HepG2 (cell line): ENCODE results near the gene TMEM81. TPM values are rescaled to one million over a fixed set of nuclear protein-coding genes. Genes with fewer than 3 reads are reported as not detected.

Experiments
- ATAC-seq: fragments of 200-7000 bp; cut with Tn5 transposase; 3 replicates; pipeline ENCODE4 v1.9.1; 2020; ENCODE audit warnings: mild to moderate bottlenecking, moderate library complexity
- BruUV-seq: library from RNA; stranded (reverse); fragments of 400-500 nt; replicated peaks from 2 replicates; lab custom pipeline; 2021; lab: Mats Ljungman, UMichigan
- CTCF ChIA-PET: fragments of 300-600 bp; formaldehyde crosslinking; extraction: SDS; loops from one replicate; lab custom pipeline; 2021; ENCODE audit warnings: low total read pairs, inconsistent platforms, low intra/inter-chr PET ratio; lab: Yijun Ruan, JAX
- POLR2A ChIA-PET: fragments of 350-600 bp; sonication (Branson Sonifier 250); formaldehyde crosslinking; loops from one replicate; lab custom pipeline; 2020; ENCODE audit warnings: antibody characterized with exemption, inconsistent platforms; lab: Yijun Ruan, JAX
- DNase-seq: peaks from one replicate; pipeline ENCODE4 v3.0.0-alpha.2; 2015; ENCODE audit warnings: low spot score
- FAIRE-seq: peaks from 3 replicates; lab custom pipeline; 2011; peaks lifted over from hg19 to GRCh38; lab: Jason Lieb, UNC
- H2AFZ ChIP-seq: one replicate; pipeline ENCODE4 v1.6.1; 2011; ENCODE audit warnings: low read length, inconsistent platforms
- H3K27ac ChIP-seq: fragments of 300-600 bp; 3 replicates; pipeline ENCODE4 v1.8.0; 2011; ENCODE audit warnings: mixed run types, mild to moderate bottlenecking, mixed read lengths, low read length, inconsistent platforms; ENCODE audit not compliant: insufficient read depth; ENCODE audit errors: extremely low read length
- H3K27me3 ChIP-seq, 2 experiments: fragments of 200-600 bp in 1 of 2; 2 replicates in 1 of 2; 3 replicates in 1 of 2; pipeline versions ENCODE4 v1.6.0 to v1.8.0; 2011; ENCODE audit warnings: low read length in 2 of 2, mild to moderate bottlenecking in 2 of 2, moderate library complexity in 2 of 2, inconsistent platforms in 1 of 2; ENCODE audit not compliant: insufficient read depth in 2 of 2, control insufficient read depth in 1 of 2
- H3K36me3 ChIP-seq, 2 experiments: fragments of 200-600 bp in 1 of 2; replicated peaks in 1 of 2; 2 replicates in 1 of 2; 3 replicates in 1 of 2; pipeline versions ENCODE4 v1.5.1 to v1.8.0; 2011; ENCODE audit warnings: low read length in 2 of 2, inconsistent platforms in 1 of 2; ENCODE audit not compliant: insufficient read depth in 2 of 2, control insufficient read depth in 1 of 2
- H3K4me1 ChIP-seq: 2 replicates; pipeline ENCODE4 v1.5.1; 2012; ENCODE audit warnings: low read length, inconsistent platforms; ENCODE audit not compliant: insufficient read depth
- H3K4me2 ChIP-seq: 2 replicates; pipeline ENCODE4 v1.6.0; 2011; ENCODE audit warnings: low read depth, low read length, inconsistent platforms
- H3K4me3 ChIP-seq, 3 experiments: fragments of 200-600 bp in 1 of 3; sonication (generic), shearing (Covaris generic) in 1 of 3; replicated peaks in 1 of 3; 2 replicates each; pipeline ENCODE4 v1.5.1; 2011 to 2016; ENCODE audit warnings: low read length in 3 of 3, inconsistent platforms in 2 of 3, low read depth in 2 of 3, mild to moderate bottlenecking in 2 of 3, control low read depth in 1 of 3, mixed read lengths in 1 of 3; ENCODE audit not compliant: insufficient read depth in 1 of 3
- H3K79me2 ChIP-seq: one replicate; pipeline ENCODE4 v1.6.1; 2011; ENCODE audit warnings: low read length, inconsistent platforms; ENCODE audit not compliant: insufficient read depth
- H3K9ac ChIP-seq: 2 replicates; pipeline ENCODE4 v1.6.0; 2011; ENCODE audit warnings: mild to moderate bottlenecking, low read depth, low read length, inconsistent platforms; ENCODE audit not compliant: insufficient read depth
- H3K9me3 ChIP-seq: 2 replicates; pipeline ENCODE4 v1.5.1; 2012; ENCODE audit warnings: mild to moderate bottlenecking, low read length
- H4K20me1 ChIP-seq: 2 replicates; pipeline ENCODE4 v1.6.0; 2011; ENCODE audit warnings: inconsistent platforms, mild to moderate bottlenecking, low read length, moderate library complexity; ENCODE audit not compliant: insufficient read depth
- NFAT5 ChIP-seq: sonication (generic); formaldehyde crosslinking; IDR thresholded peaks from 2 replicates; pipeline ENCODE4 v1.4.0; 2020; ENCODE audit warnings: missing genetic modification reagents
- ZMYM2 ChIP-seq: sonication (generic); formaldehyde crosslinking; IDR thresholded peaks from 2 replicates; pipeline ENCODE4 v1.8.0; 2022; ENCODE audit warnings: mild to moderate bottlenecking, missing genetic modification reagents
- ZNF3 ChIP-seq: IDR thresholded peaks from 2 replicates; pipeline ENCODE4 v1.7.0; 2017; ENCODE audit warnings: inconsistent platforms
- ZNF343 ChIP-seq: sonication (generic); formaldehyde crosslinking; IDR thresholded peaks from 2 replicates; pipeline ENCODE4 v1.4.0; 2020; ENCODE audit warnings: mild to moderate bottlenecking, missing genetic modification reagents
- ZNF367 ChIP-seq: sonication (generic); formaldehyde crosslinking; IDR thresholded peaks from 2 replicates; pipeline ENCODE4 v1.4.0; 2020; ENCODE audit warnings: missing genetic modification reagents, borderline replicate concordance
- ZNF713 ChIP-seq: sonication (generic); formaldehyde crosslinking; IDR thresholded peaks from 2 replicates; pipeline ENCODE4 v1.4.0; 2020; ENCODE audit warnings: mild to moderate bottlenecking, missing genetic modification reagents
- ZNF770 ChIP-seq: sonication (generic); formaldehyde crosslinking; IDR thresholded peaks from 2 replicates; pipeline ENCODE4 v1.5.0; 2020; ENCODE audit warnings: mild to moderate bottlenecking, missing genetic modification reagents
- ZNF816 ChIP-seq: sonication (generic); formaldehyde crosslinking; IDR thresholded peaks from 2 replicates; pipeline ENCODE4 v1.8.0; 2022; ENCODE audit warnings: missing genetic modification reagents, mild to moderate bottlenecking, borderline replicate concordance
- WGBS: methylation state at CpG from one replicate; pipeline ENCODE4 v1.1.6; 2017; ENCODE audit warnings: low lambda C conversion rate; 5-methylcytosine and 5-hydroxymethylcytosine counted together
- in situ Hi-C: cut with HindIII; loops from 2 replicates; pipeline ENCODE4 v1.10.0; 2017; ENCODE audit warnings: low pct_unique_long_range_greater_than_20kb; ENCODE audit not compliant: extremely low pct_ligation_motif_present
- intact Hi-C: fragments of 100-400 bp; cut with micrococcal nuclease; formaldehyde crosslinking; loops from one replicate; pipeline ENCODE4 v1.10.0; 2022; ENCODE audit not compliant: unreplicated experiment
- polyA plus RNA-seq, 8 experiments: library from polyadenylated mRNA; depleted of rRNA in 3 of 8; stranded (reverse) in 7 of 8; unstranded in 1 of 8; fragments of >200 nt; fragmentation: Illumina TruSeq in 4 of 8; extraction: Trizol in 4 of 8; gene quantifications; 2 replicates each; pipeline versions ENCODE4 v1.2.1 to v1.2.3, GENCODE V29; 2011 to 2016; ENCODE audit warnings: low read depth in 4 of 8, missing spikeins in 1 of 8, mixed read lengths in 1 of 8; ENCODE audit not compliant: insufficient read depth in 1 of 8
- total RNA-seq, 5 experiments: library from RNA; depleted of rRNA; stranded (reverse); fragments of >200 nt; fragmentation: Illumina TruSeq; extraction: Trizol; gene quantifications; 2 replicates each; pipeline ENCODE4 v1.2.3, GENCODE V29; 2016; ENCODE audit warnings: low read depth in 1 of 5

Gene TMEM81
- total and polyA plus RNA-seq, 2 of the 13 experiments (the other 11 are each of a cell fraction or from before 2014, with no cell fraction given) = 1.1 TPM

GRCh38 chr1:205058853-205059252 is 25.4 kb downstream of the TMEM81 start (continued):
- no peak for TF ChIP-seq ZNF816
- TF ChIP-seq ZNF343 (CRISPR knock-in tag) = no peak
- no peak for TF ChIP-seq ZNF3 (CRISPR knock-in tag)
- TF ChIP-seq ZNF713 = no peak
- no peak for TF ChIP-seq ZNF367 (CRISPR knock-in tag)

- CTCF ChIA-PET = interaction anchor here (0.7 kb wide), 1 partner anchor 69 kb away, joined by 3 read pairs; no protein-coding TSS in a partner anchor
Observed at GRCh38 chr1:205057808-205058575, 26.3 kb downstream of the TMEM81 start.

GRCh38 chr1:205056956-205057568 is 27.2 kb downstream of the TMEM81 start:
- no peak for FAIRE-seq
- DNase-seq = no peak
- Histone ChIP-seq H3K4me2 (no peak overlapping the region), H3K36me3 (no peaks in the 10 kb centered on the region), H2AFZ (no peak overlapping the region), H4K20me1 (no peaks in the 10 kb centered on the region), H3K4me3 (no peak overlapping the region), H3K4me1 (no peaks in the 10 kb centered on the region), H3K79me2 (no peaks in the 10 kb centered on the region), H3K9ac (no peak overlapping the region), H3K9me3 (no peaks in the 10 kb centered on the region), H3K27ac (no peak overlapping the region), H3K27me3 (peaks cover 3 to 57% of the 10 kb centered on the region in 2 experiments; a peak in 3 of 5 replicates)
- in situ Hi-C loops (no loop called here), intact Hi-C loops (no loop called here)
- WGBS = 30% methylated on average over 6 of the region's 6 CpGs
- ChIA-PET POLR2A (no interaction called here), CTCF (no interaction called here)
- ATAC-seq = no peak
- BruUV-seq = no TSS peak
- TF ChIP-seq NFAT5 (no peak), ZNF770 (CRISPR knock-in tag) (no peak)

More at GRCh38 chr1:205057808-205058575, 26.3 kb downstream of the TMEM81 start:
- DNase-seq = no peak
- Histone ChIP-seq H3K27ac (no peak overlapping the region), H3K4me2 (no peak overlapping the region), H3K4me3 (no peak overlapping the region), H2AFZ (no peak overlapping the region), H4K20me1 (no peaks in the 10 kb centered on the region), H3K9me3 (no peaks in the 10 kb centered on the region), H3K4me1 (no peaks in the 10 kb centered on the region), H3K79me2 (no peaks in the 10 kb centered on the region), H3K9ac (no peak overlapping the region), H3K27me3 (peaks cover 3 to 56% of the 10 kb centered on the region in 2 experiments; a peak in 3 of 5 replicates), H3K36me3 (no peaks in the 10 kb centered on the region)
- no TSS peak for BruUV-seq
- POLR2A ChIA-PET = no interaction called here
- ATAC-seq = no peak
- FAIRE-seq = no peak
- WGBS = 35% methylated on average over 11 of the region's 19 CpGs
- TF ChIP-seq ZMYM2 (CRISPR knock-in tag) = no peak
- in situ Hi-C loops (no loop called here), intact Hi-C loops (no loop called here)
